ACC112 (cell line): ENCODE measurements around the gene CD3E.

Experiments used
- H2AFZ ChIP-seq: fragments of 200-600 bp; sonication (generic); one replicate; pipeline ENCODE4 v1.6.0; 2017; ENCODE audit warnings: antibody characterized with exemption, low read length; ENCODE audit not compliant: unreplicated experiment
- H3K27ac ChIP-seq: fragments of 200-600 bp; sonication (generic); 2 replicates; pipeline ENCODE4 v1.5.1; 2014; ENCODE audit warnings: low read depth, mild to moderate bottlenecking, antibody characterized with exemption, low read length, moderate library complexity
- H3K27me3 ChIP-seq: fragments of 200-600 bp; sonication (generic); 2 replicates; pipeline ENCODE4 v1.6.1; 2014; ENCODE audit warnings: mild to moderate bottlenecking, antibody characterized with exemption, low read length, moderate library complexity, mixed read lengths; ENCODE audit not compliant: insufficient read depth
- H3K36me3 ChIP-seq: fragments of 200-600 bp; sonication (generic); 2 replicates; pipeline ENCODE4 v1.6.1; 2016; ENCODE audit warnings: mild to moderate bottlenecking, antibody characterized with exemption, low read length, moderate library complexity, mixed read lengths; ENCODE audit not compliant: insufficient read depth
- H3K4me1 ChIP-seq: fragments of 200-600 bp; sonication (generic); one replicate; pipeline ENCODE4 v1.6.1; 2016; ENCODE audit warnings: low read length, mixed read lengths; ENCODE audit not compliant: insufficient read depth, unreplicated experiment, control insufficient read depth
- H3K4me3 ChIP-seq: fragments of 200-600 bp; sonication (generic); 2 replicates; pipeline ENCODE4 v1.5.1; 2014; ENCODE audit warnings: mild to moderate bottlenecking, low read depth, low read length
- H3K79me2 ChIP-seq: fragments of 200-600 bp; sonication (generic); one replicate; pipeline ENCODE4 v1.6.0; 2016; ENCODE audit warnings: low read length; ENCODE audit not compliant: control insufficient read depth, unreplicated experiment, insufficient read depth

CD3E gene

GRCh38 chr11:118343248-118343647 is 38.7 kb downstream of the CD3E start:
- no peaks in the 10 kb centered on the region for H3K4me1 ChIP-seq
- no peak overlapping the region for H2AFZ ChIP-seq

DNA sequence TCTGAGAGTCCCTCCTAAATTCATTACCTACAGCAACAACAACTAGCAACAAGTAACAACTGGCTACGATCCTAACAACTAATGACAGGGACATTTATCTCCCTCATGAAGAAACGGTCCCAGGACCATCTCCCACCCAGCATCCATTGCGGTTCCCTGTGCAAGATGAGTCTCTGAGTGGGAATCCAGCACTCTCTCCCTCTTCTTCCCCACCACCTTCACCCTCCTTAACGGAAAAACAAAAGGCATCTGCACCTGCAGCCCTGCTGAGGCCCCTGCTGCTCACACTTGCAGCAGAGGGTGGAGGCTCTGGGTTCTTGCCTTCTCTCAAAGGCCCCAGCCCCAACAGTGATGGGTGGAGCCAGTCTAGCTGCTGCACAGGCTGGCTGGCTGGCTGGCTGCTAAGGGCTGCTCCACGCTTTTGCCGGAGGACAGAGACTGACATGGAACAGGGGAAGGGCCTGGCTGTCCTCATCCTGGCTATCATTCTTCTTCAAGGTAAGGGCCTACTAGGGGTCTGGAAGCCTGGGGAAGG is 39.5 kb downstream of the CD3E start, which contains the start of gene CD3G:
TSS of gene CD3G (plus strand) at position 364 of the 535 bp plus-strand sequence. CDS start at position 444, 80 bp downstream.
- H3K27ac ChIP-seq, result no peak within 1 kb of the TSS
- peaks cover 70% of the 10 kb centered on the region for H3K27me3 ChIP-seq
- no peaks in the 10 kb centered on the region for H3K36me3 ChIP-seq
- no peaks in the 10 kb centered on the region for H3K4me1 ChIP-seq
- H2AFZ ChIP-seq, result no peak within 1 kb of the TSS
- no peak within 1 kb of the TSS for H3K4me3 ChIP-seq
- no peaks in the 10 kb centered on the region for H3K79me2 ChIP-seq

More at GRCh38 chr11:118343248-118343647, 38.7 kb downstream of the CD3E start:
- no peaks in the 10 kb centered on the region for H3K36me3 ChIP-seq
- no peak overlapping the region for H3K27ac ChIP-seq
- peaks cover 68% of the 10 kb centered on the region for H3K27me3 ChIP-seq
- H3K79me2 ChIP-seq, result no peaks in the 10 kb centered on the region
- H3K4me3 ChIP-seq, result no peak overlapping the region

- Histone ChIP-seq H3K27me3 (peaks cover 67% of the 10 kb centered on the region), H3K27ac (no peak overlapping the region), H2AFZ (no peak overlapping the region), H3K79me2 (no peaks in the 10 kb centered on the region), H3K36me3 (no peaks in the 10 kb centered on the region), H3K4me3 (no peak overlapping the region), H3K4me1 (no peaks in the 10 kb centered on the region)
Measured at GRCh38 chr11:118349475-118349874, 44.9 kb downstream of the CD3E start.

GRCh38 chr11:118353084-118353710 is 48.7 kb downstream of the CD3E start:
- no peak overlapping the region for H3K4me3 ChIP-seq
- H3K79me2 ChIP-seq, result no peaks in the 10 kb centered on the region
- peaks cover 37% of the 10 kb centered on the region for H3K27me3 ChIP-seq
- H3K36me3 ChIP-seq, result no peaks in the 10 kb centered on the region
- no peaks in the 10 kb centered on the region for H3K4me1 ChIP-seq
- H2AFZ ChIP-seq, result peak overlapping the region; percentile 22
- H3K27ac ChIP-seq, result no peak overlapping the region

DNA sequence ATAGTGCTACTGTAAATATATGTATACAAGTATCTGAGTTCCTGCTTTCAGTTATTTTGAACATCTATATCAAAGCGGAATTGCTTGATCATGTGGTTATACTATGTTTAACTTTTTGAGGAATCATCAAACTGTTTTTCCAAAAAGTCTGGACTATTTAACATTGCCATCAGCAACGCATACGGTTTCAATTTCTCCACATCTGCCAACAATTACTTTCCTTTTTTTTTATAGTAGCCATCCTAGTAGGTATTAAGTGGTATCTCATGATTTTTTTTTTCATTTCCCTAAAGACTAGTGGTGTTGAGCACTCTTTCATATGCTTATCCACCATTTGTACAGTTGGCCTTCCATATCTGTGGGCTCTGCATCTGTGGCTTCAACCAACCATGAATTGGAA is 53.5 kb downstream of the CD3E start:
- H3K36me3 ChIP-seq, result no peaks in the 10 kb centered on the region
- H3K4me1 ChIP-seq, result no peaks in the 10 kb centered on the region
- H3K27ac ChIP-seq, result no peak overlapping the region
- no peak overlapping the region for H3K4me3 ChIP-seq
- peaks cover 35% of the 10 kb centered on the region for H3K79me2 ChIP-seq
- no peaks in the 10 kb centered on the region for H3K27me3 ChIP-seq
- H2AFZ ChIP-seq, result peak overlapping the region; percentile 67

DNA sequence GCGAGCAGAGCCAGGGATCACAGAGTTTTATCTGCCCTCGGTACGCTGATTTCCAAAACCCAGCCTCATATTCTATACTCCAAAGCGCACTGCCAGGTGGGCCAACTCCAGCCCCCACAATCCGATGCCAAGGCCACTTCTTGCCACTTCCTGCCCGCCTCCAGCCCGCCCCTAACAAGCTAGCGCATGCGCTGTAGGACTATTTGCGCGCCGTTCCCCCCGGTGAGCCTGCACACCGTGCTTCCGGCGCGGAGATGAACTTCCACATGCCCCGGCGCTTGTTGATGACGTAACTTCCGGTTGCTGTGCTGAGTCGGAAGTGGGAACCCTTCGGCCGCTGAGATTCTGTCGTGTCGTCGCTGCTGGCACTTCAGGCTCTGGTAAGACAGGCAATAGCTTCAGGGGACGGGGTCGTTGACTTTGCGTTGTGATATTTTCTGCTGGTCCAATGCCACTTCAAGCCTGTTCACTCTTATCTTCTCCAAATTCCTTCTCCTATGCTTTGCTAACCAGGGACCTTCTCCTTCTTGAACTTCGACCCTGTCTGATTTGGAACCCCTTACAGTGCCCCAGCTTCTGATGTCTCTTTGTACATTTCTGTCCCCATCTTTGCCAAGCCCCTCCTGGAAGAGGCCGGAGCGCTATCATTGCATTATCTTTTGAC is 54.9 kb downstream of the CD3E start, which contains the start of gene UBE4A:
TSS of gene UBE4A (plus strand) at position 306 of the 664 bp plus-strand sequence. CDS start 5,481 bp downstream, outside the sequence.
- Histone ChIP-seq H2AFZ (peak within 1 kb of the TSS; percentile 99), H3K4me3 (peak within 1 kb of the TSS; percentile 97), H3K4me1 (no peaks in the 10 kb centered on the region), H3K79me2 (peaks cover 37% of the 10 kb centered on the region), H3K36me3 (no peaks in the 10 kb centered on the region), H3K27me3 (no peaks in the 10 kb centered on the region), H3K27ac (peak within 1 kb of the TSS; percentile 37; the same call in 1 of the 2 replicates)

DNA sequence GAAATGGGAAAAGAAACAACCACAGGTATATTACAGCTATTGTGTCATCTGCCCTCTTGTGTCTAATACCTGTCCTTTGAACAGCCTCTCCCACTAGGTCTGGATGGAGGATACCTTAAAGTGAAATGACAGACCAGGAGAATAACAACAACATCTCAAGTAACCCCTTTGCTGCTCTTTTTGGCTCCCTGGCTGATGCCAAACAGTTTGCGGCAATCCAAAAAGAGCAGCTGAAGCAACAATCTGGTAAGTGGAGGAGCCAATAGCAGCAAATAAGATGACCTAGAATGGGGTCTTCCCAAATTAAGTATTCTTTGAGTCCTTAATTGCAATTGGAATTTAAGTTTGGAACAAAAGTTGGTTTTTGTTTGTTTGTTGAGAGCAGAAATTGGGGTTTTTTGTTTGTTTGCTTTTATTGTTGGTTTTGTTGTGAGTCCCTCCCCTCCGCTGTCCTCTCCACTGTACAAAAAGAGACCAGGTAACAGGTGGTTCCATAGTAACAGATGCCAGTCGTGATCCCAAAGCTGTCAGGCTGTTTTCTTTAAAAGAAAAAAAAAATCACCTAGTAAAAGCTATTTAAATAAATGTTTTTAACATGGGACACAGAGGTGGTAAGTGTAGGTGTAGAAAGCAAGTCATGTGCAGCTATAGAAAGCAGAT is 60.6 kb downstream of the CD3E start:
- H3K4me3 ChIP-seq, result no peak overlapping the region
- peaks cover 17% of the 10 kb centered on the region for H3K36me3 ChIP-seq
- H3K79me2 ChIP-seq, result peaks cover 31% of the 10 kb centered on the region
- no peak overlapping the region for H3K27ac ChIP-seq
- no peaks in the 10 kb centered on the region for H3K4me1 ChIP-seq
- H2AFZ ChIP-seq, result no peak overlapping the region
- no peaks in the 10 kb centered on the region for H3K27me3 ChIP-seq
